Natural killer cell (primary cell): Measurements from ENCODE around the gene MB21D2. TPM values are rescaled to one million over a fixed set of nuclear protein-coding genes. Genes with fewer than 3 reads are reported as not detected.

Experiments used
- ATAC-seq, 3 donors: fragments of 150-1000 bp in 2 of 3; fragments of 200-7000 bp in 1 of 3; cut with Tn5 transposase; 1 replicate in 1 of 3; 2 replicates in 2 of 3; pipeline ENCODE4 v1.10.0; 2021; ENCODE audit warnings: mild to moderate bottlenecking in 2 of 3, moderate library complexity in 2 of 3
- DNase-seq, 2 donors: peaks; one replicate each; pipeline versions ENCODE4 v3.0.0 to v3.0.0-alpha.2; 2013 to 2021; ENCODE audit warnings: mixed read lengths in 1 of 2
- H3K27ac ChIP-seq: one replicate; pipeline ENCODE4 v1.5.1; 2013; ENCODE audit warnings: mild to moderate bottlenecking, low read length
- H3K27me3 ChIP-seq: one replicate; pipeline ENCODE4 v1.6.1; 2013; ENCODE audit warnings: low read length; ENCODE audit not compliant: control insufficient read depth, insufficient read depth
- H3K36me3 ChIP-seq: one replicate; pipeline ENCODE4 v1.6.1; 2013; ENCODE audit warnings: low read length; ENCODE audit not compliant: control insufficient read depth, insufficient read depth
- H3K4me1 ChIP-seq: one replicate; pipeline ENCODE4 v1.6.1; 2013; ENCODE audit warnings: low read length; ENCODE audit not compliant: control insufficient read depth, insufficient read depth
- H3K4me3 ChIP-seq: one replicate; pipeline ENCODE4 v1.5.1; 2013; ENCODE audit warnings: low read length
- H3K9me3 ChIP-seq: one replicate; pipeline ENCODE4 v1.6.1; 2013; ENCODE audit warnings: low read length; ENCODE audit not compliant: control insufficient read depth, insufficient read depth
- H3K27ac Mint-ChIP-seq, 2 donors: one replicate each; pipeline ENCODE4 v1.8.0; 2022; ENCODE audit warnings: mild to moderate bottlenecking in 2 of 2, mixed read lengths in 2 of 2, moderate library complexity in 1 of 2
- H3K27me3 Mint-ChIP-seq, 2 donors: one replicate each; pipeline ENCODE4 v1.8.0; 2022; ENCODE audit warnings: low read depth in 2 of 2, mixed read lengths in 2 of 2
- H3K36me3 Mint-ChIP-seq: one replicate; pipeline ENCODE4 v1.8.0; 2022; ENCODE audit warnings: mixed read lengths
- H3K4me1 Mint-ChIP-seq, 2 donors: one replicate each; pipeline ENCODE4 v1.8.0; 2022; ENCODE audit warnings: mixed read lengths in 2 of 2
- H3K4me3 Mint-ChIP-seq: one replicate; pipeline ENCODE4 v1.8.0; 2022; ENCODE audit warnings: mild to moderate bottlenecking, moderate library complexity, mixed read lengths
- H3K9me3 Mint-ChIP-seq, 2 donors: one replicate each; pipeline ENCODE4 v1.8.0; 2022; ENCODE audit warnings: mixed read lengths in 2 of 2
- WGBS: methylation state at CpG from one replicate; pipeline ENCODE4 v1.1.7; 2013; ENCODE audit warnings: missing lambda C conversion rate; ENCODE audit not compliant: insufficient coverage; 5-methylcytosine and 5-hydroxymethylcytosine counted together
- intact Hi-C: fragments of 100-400 bp; cut with micrococcal nuclease; formaldehyde crosslinking; loops from one replicate; pipeline ENCODE4 v1.14.2; 2022
- total RNA-seq, 4 donors: library from RNA; stranded (reverse); fragments of 120-200 nt in 1 of 4; gene quantifications; one replicate each; pipeline versions ENCODE4 v1.2.3 to v1.2.4, GENCODE V29; 2013 to 2022
- TF ChIP-seq, protein P1 (sequence below): fragments of 200-600 bp; IDR thresholded peaks from one replicate; pipeline ENCODE4 v1.8.0; 2022; ENCODE audit warnings: antibody characterized with exemption

Gene MB21D2
- total RNA-seq, 3 donors from 2014 or later (not counting 1 experiment from before 2014, with no cell fraction given) = 0.19 to 0.45 (median 0.27) TPM

GRCh38 chr3:192869131-192870031, 48.3 kb downstream of the MB21D2 start:
- Mint-ChIP-seq H3K27ac (no peak overlapping the region), H3K4me1 (no peaks in the 10 kb centered on the region), H3K4me3 (no peak overlapping the region), H3K9me3 (no peaks in the 10 kb centered on the region), H3K27me3 (no peaks in the 10 kb centered on the region), H3K36me3 (no peaks in the 10 kb centered on the region)
- WGBS = 91% methylated on average over 4 of the region's 4 CpGs
- no peak overlapping the region for H3K27ac ChIP-seq
- no peak overlapping the region for H3K4me3 ChIP-seq
- H3K9me3 ChIP-seq = no peaks in the 10 kb centered on the region
- no peak for DNase-seq
- no peak for ATAC-seq
- H3K4me1 ChIP-seq = no peaks in the 10 kb centered on the region
- TF ChIP-seq, protein P1, sequence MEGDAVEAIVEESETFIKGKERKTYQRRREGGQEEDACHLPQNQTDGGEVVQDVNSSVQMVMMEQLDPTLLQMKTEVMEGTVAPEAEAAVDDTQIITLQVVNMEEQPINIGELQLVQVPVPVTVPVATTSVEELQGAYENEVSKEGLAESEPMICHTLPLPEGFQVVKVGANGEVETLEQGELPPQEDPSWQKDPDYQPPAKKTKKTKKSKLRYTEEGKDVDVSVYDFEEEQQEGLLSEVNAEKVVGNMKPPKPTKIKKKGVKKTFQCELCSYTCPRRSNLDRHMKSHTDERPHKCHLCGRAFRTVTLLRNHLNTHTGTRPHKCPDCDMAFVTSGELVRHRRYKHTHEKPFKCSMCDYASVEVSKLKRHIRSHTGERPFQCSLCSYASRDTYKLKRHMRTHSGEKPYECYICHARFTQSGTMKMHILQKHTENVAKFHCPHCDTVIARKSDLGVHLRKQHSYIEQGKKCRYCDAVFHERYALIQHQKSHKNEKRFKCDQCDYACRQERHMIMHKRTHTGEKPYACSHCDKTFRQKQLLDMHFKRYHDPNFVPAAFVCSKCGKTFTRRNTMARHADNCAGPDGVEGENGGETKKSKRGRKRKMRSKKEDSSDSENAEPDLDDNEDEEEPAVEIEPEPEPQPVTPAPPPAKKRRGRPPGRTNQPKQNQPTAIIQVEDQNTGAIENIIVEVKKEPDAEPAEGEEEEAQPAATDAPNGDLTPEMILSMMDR = no peak
- intact Hi-C loops = no loop called here
- H3K36me3 ChIP-seq = no peaks in the 10 kb centered on the region
- no peaks in the 10 kb centered on the region for H3K27me3 ChIP-seq

DNA sequence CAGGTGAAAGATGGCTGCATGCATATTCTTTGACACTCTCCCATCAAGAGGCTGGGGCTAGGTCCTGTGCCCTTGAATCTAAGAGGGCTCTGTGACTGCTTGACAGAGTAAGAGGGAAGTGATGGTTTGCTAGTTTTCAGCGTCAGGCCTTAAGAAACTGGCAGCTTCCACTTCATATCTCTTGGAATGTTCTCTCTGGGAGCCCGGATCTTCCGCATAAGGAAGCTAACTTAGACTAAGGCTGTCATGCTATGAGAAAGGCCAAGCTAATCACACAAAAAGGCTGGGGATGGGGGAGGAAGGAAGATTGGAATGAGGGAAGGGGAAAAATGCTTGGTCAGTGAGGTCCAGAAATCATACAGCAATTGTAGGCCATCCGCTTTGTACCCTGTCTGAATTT, 50.0 kb downstream of the MB21D2 start:
- no peak overlapping the region for H3K4me3 Mint-ChIP-seq
- H3K9me3 Mint-ChIP-seq = no peaks in the 10 kb centered on the region
- H3K27me3 Mint-ChIP-seq = no peaks in the 10 kb centered on the region
- H3K4me3 ChIP-seq = no peak overlapping the region
- no peak overlapping the region for H3K27ac ChIP-seq
- TF ChIP-seq, protein P1 = no peak
- no peaks in the 10 kb centered on the region for H3K4me1 Mint-ChIP-seq
- H3K9me3 ChIP-seq = no peaks in the 10 kb centered on the region
- intact Hi-C loops = no loop called here
- ATAC-seq (no peak), DNase-seq (no peak)
- no peaks in the 10 kb centered on the region for H3K36me3 Mint-ChIP-seq
- no peaks in the 10 kb centered on the region for H3K4me1 ChIP-seq
- H3K27ac Mint-ChIP-seq = no peak overlapping the region
- H3K36me3 ChIP-seq = no peaks in the 10 kb centered on the region
- 89% methylated on average over 3 of the region's 4 CpGs for WGBS
- no peaks in the 10 kb centered on the region for H3K27me3 ChIP-seq

DNA sequence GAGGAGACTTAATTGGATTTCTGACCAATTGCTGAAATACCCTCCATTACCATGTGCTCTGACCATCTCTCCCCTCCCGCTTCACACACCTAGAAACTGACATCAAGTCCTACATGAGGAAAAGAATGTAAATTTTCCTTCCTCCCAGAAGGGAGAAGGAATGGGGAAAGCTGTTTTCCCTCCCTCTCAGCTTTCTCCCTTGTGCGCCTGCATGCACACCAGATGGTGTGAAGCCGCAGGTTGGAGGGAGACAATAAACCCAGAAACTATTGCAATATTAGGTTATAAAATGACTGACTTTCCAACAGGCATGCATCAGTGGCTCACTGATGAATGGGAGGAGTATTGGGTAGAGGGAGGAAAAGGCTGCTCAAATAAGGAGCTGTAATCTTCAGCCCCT, 50.9 kb downstream of the MB21D2 start:
- WGBS = 80% methylated on average over 1 of the region's 3 CpGs

More for the DNA sequence above, 50.9 kb downstream of the MB21D2 start:
- no peak overlapping the region for H3K4me3 ChIP-seq
- H3K27me3 Mint-ChIP-seq = no peaks in the 10 kb centered on the region
- no peak for DNase-seq
- TF ChIP-seq, protein P1 = no peak
- no peaks in the 10 kb centered on the region for H3K9me3 ChIP-seq
- H3K36me3 ChIP-seq = no peaks in the 10 kb centered on the region
- intact Hi-C loops = no loop called here
- no peak overlapping the region for H3K27ac Mint-ChIP-seq
- H3K4me1 Mint-ChIP-seq = no peaks in the 10 kb centered on the region
- H3K9me3 Mint-ChIP-seq = no peaks in the 10 kb centered on the region
- H3K4me3 Mint-ChIP-seq = no peak overlapping the region
- no peaks in the 10 kb centered on the region for H3K27me3 ChIP-seq
- no peak for ATAC-seq
- no peak overlapping the region for H3K27ac ChIP-seq
- H3K36me3 Mint-ChIP-seq = no peaks in the 10 kb centered on the region
- H3K4me1 ChIP-seq = no peaks in the 10 kb centered on the region
